ENCODE measurements around the gene LIFR. TPM values are rescaled to one million over a fixed set of nuclear protein-coding genes. Genes with fewer than 3 reads are reported as not detected.

LIFR gene
- total RNA-seq, 1 donor from 2014 or later, result 16.0 TPM

DNA sequence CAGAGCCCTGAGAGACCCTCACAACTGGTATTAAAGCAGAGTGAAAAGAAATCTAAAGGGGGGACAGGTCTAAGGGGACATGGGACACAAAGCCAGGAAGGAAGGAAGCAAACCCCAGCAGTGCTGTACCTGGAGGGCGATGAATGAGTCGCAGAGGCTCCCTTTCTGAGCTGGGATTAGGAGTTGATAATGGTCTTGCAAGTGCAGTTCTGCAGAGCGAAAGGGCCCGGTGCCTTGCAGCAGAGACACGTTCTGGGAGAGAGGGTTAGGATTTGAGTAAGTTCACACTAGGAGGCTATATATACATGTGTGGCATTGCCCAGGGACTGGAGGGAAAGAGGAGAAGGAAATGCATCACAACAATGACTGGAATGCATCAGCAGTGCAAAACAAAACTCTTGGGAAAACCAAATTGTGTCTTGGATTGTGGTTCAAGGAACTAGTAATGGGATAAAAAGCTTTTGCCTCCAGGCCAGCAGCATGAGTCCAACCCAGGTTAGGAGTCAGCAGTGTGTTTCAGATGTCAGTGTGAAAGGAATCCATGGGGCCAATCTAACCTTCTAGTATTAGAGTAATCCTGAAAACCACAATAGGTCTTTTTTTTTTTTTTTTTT lies 38.8 kb upstream of the LIFR start:
- H3K4me1 ChIP-seq (ENCODE audit: insufficient read depth, low read length), result peaks cover 20% of the 10 kb centered on the region
- Mint-ChIP-seq H3K36me3 (ENCODE audit: low read depth, unreplicated experiment) (no peaks in the 10 kb centered on the region), H3K27me3 (ENCODE audit: low read depth, unreplicated experiment) (no peaks in the 10 kb centered on the region), H3K4me1 (ENCODE audit: low read depth, unreplicated experiment) (peaks cover 41% of the 10 kb centered on the region), H3K4me3 (ENCODE audit: unreplicated experiment) (no peak overlapping the region), H3K9me3 (ENCODE audit: unreplicated experiment) (no peaks in the 10 kb centered on the region), H3K27ac (ENCODE audit: unreplicated experiment) (no peak overlapping the region)
- no peak overlapping the region for H3K4me3 ChIP-seq (ENCODE audit: insufficient read depth, low read depth, low read length)
- TF ChIP-seq CTCF (IDR thresholded peaks at IDR 0.05; ENCODE audit: insufficient read depth, low read depth, low read length) (no peak), EZH2 (IDR thresholded peaks at IDR 0.05; ENCODE audit: insufficient read depth, low read length) (no peak)
- no peaks in the 10 kb centered on the region for H3K27me3 ChIP-seq (ENCODE audit: insufficient read depth, low read length)
- no peak overlapping the region for H3K27ac ChIP-seq (ENCODE audit: low read depth, low read length)
- H3K36me3 ChIP-seq (ENCODE audit: insufficient read depth, low read length), result no peaks in the 10 kb centered on the region
- FAIRE-seq, result peak; percentile 5
- H3K79me2 ChIP-seq (ENCODE audit: insufficient read depth, low read length), result no peaks in the 10 kb centered on the region
- H3K9me3 ChIP-seq (ENCODE audit: insufficient read depth, low read depth, low read length), result no peaks in the 10 kb centered on the region
- H3K4me2 ChIP-seq (ENCODE audit: low read length), result peak overlapping the region; percentile 5
- no peak overlapping the region for H2AFZ ChIP-seq (ENCODE audit: low read depth, low read length)
- peaks cover 4% of the 10 kb centered on the region for H4K20me1 ChIP-seq (ENCODE audit: insufficient read depth, low read length)
- H3K9ac ChIP-seq (ENCODE audit: low read length), result no peak overlapping the region
- DNase-seq (ENCODE audit: low read depth), result peak; percentile 75

DNA sequence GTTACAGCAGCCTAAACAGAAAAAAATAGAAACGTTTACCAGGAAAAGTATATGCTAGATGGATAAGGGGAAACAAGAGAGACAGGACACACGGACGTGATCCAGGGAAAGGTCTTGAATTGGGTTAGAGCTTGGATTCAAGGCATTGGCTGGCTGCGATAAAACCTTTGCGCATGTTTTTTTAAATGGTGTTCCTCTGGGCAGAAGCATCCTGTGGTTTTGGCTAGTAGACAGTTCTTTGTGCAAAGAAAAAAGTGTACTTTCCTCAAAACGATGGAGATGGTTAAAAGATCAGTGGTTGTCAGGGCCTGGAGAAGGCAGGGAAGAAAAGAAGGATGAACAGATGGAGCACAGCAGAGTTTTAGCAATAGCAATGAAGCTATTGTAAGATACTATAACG lies 37.5 kb upstream of the LIFR start:
- Histone ChIP-seq H3K4me2 (ENCODE audit: low read length) (no peak overlapping the region), H3K36me3 (ENCODE audit: insufficient read depth, low read length) (no peaks in the 10 kb centered on the region), H3K4me3 (ENCODE audit: insufficient read depth, low read depth, low read length) (no peak overlapping the region), H2AFZ (ENCODE audit: low read depth, low read length) (no peak overlapping the region), H3K27me3 (ENCODE audit: insufficient read depth, low read length) (no peaks in the 10 kb centered on the region), H3K9ac (ENCODE audit: low read length) (no peak overlapping the region), H3K79me2 (ENCODE audit: insufficient read depth, low read length) (no peaks in the 10 kb centered on the region), H4K20me1 (ENCODE audit: insufficient read depth, low read length) (peaks cover 4% of the 10 kb centered on the region), H3K4me1 (ENCODE audit: insufficient read depth, low read length) (peaks cover 12% of the 10 kb centered on the region), H3K27ac (ENCODE audit: low read depth, low read length) (no peak overlapping the region), H3K9me3 (ENCODE audit: insufficient read depth, low read depth, low read length) (no peaks in the 10 kb centered on the region)
- Mint-ChIP-seq H3K36me3 (ENCODE audit: low read depth, unreplicated experiment) (no peaks in the 10 kb centered on the region), H3K27me3 (ENCODE audit: low read depth, unreplicated experiment) (no peaks in the 10 kb centered on the region), H3K27ac (ENCODE audit: unreplicated experiment) (no peak overlapping the region), H3K9me3 (ENCODE audit: unreplicated experiment) (no peaks in the 10 kb centered on the region), H3K4me3 (ENCODE audit: unreplicated experiment) (no peak overlapping the region), H3K4me1 (ENCODE audit: low read depth, unreplicated experiment) (peaks cover 31% of the 10 kb centered on the region)
- TF ChIP-seq CTCF (IDR thresholded peaks at IDR 0.05; ENCODE audit: insufficient read depth, low read depth, low read length) (no peak), EZH2 (IDR thresholded peaks at IDR 0.05; ENCODE audit: insufficient read depth, low read length) (no peak)
- DNase-seq (ENCODE audit: low read depth) (no peak), FAIRE-seq (no peak)

- peaks cover 4% of the 10 kb centered on the region for H4K20me1 ChIP-seq (ENCODE audit: insufficient read depth, low read length)
- H3K27me3 ChIP-seq (ENCODE audit: insufficient read depth, low read length), result no peaks in the 10 kb centered on the region
- H2AFZ ChIP-seq (ENCODE audit: low read depth, low read length), result no peak overlapping the region
- Mint-ChIP-seq H3K27me3 (ENCODE audit: low read depth, unreplicated experiment) (no peaks in the 10 kb centered on the region), H3K9me3 (ENCODE audit: unreplicated experiment) (no peaks in the 10 kb centered on the region), H3K27ac (ENCODE audit: unreplicated experiment) (no peak overlapping the region), H3K4me3 (ENCODE audit: unreplicated experiment) (no peak overlapping the region), H3K4me1 (ENCODE audit: low read depth, unreplicated experiment) (peaks cover 22% of the 10 kb centered on the region), H3K36me3 (ENCODE audit: low read depth, unreplicated experiment) (no peaks in the 10 kb centered on the region)
- no peaks in the 10 kb centered on the region for H3K36me3 ChIP-seq (ENCODE audit: insufficient read depth, low read length)
- H3K4me1 ChIP-seq (ENCODE audit: insufficient read depth, low read length), result peaks cover 4% of the 10 kb centered on the region
- H3K79me2 ChIP-seq (ENCODE audit: insufficient read depth, low read length), result no peaks in the 10 kb centered on the region
- H3K4me3 ChIP-seq (ENCODE audit: insufficient read depth, low read depth, low read length), result no peak overlapping the region
- no peak for FAIRE-seq
- no peak overlapping the region for H3K27ac ChIP-seq (ENCODE audit: low read depth, low read length)
- no peak overlapping the region for H3K9ac ChIP-seq (ENCODE audit: low read length)
- DNase-seq (ENCODE audit: low read depth), result no peak
- TF ChIP-seq EZH2 (IDR thresholded peaks at IDR 0.05; ENCODE audit: insufficient read depth, low read length) (no peak), CTCF (IDR thresholded peaks at IDR 0.05; ENCODE audit: insufficient read depth, low read depth, low read length) (no peak)
- H3K9me3 ChIP-seq (ENCODE audit: insufficient read depth, low read depth, low read length), result no peaks in the 10 kb centered on the region
- H3K4me2 ChIP-seq (ENCODE audit: low read length), result peak overlapping the region; percentile 9
These were observed 35.0 kb upstream of the LIFR start for GRCh38 chr5:38591523-38591849.
